ENCODE measurements around the gene REPIN1. TPM values are rescaled to one million over a fixed set of nuclear protein-coding genes. Genes with fewer than 3 reads are reported as not detected.
A peak's percentile ranks its signal among the peaks of the same experiment; 100 is the strongest.

Gene REPIN1
- total RNA-seq, 1 experiment from 2014 or later, result 106 TPM

DNA sequence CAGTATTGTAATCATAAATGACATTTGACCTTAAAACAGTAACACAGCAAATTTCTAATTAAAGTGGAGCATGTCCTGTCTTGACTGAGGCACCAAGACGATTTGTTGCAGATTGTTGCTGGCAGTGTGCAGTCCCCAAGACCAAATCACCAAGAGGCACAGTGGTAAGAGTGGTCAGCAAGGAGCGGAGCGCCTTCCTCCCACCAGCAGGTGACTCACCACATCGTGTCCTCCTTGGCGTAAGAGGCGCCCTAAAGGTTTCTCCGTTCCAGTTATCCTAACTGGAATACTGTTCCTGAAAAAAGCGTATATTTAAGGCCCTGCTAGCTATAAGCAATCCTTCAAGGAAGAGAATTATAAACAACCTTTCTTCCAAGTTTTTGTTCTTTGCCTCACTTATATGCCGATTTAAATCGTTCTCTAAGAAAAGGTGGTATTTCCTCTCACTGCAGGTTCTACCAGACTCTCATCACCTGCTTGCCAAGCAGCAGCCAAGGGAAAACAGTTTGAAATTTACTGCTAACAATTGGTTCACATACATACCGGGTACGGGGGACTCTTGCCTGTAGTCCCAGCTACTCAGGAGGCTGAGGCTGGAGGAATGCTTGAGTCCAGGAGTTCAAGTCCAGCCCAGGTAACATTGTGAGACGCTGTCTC lies 10.7 kb upstream of the REPIN1 start:
- ATAC-seq (peak; percentile 67), DNase-seq (ENCODE audit: low read depth, low spot score) (no peak)
- H3K27me3 ChIP-seq (ENCODE audit: insufficient read depth, low read length), result no peaks in the 10 kb centered on the region
- no peaks in the 10 kb centered on the region for H3K36me3 ChIP-seq (ENCODE audit: control insufficient read depth in 1 of 2, insufficient read depth in 2 of 2, low read length in 2 of 2)
- H3K9me2 ChIP-seq (ENCODE audit: insufficient read depth), result no peaks in the 10 kb centered on the region
- H2AFZ ChIP-seq (ENCODE audit: low read depth, low read length, poor library complexity, severe bottlenecking), result no peak overlapping the region
- H3K9ac ChIP-seq (ENCODE audit: low read length), result no peak overlapping the region
- intact Hi-C loops (cut with micrococcal nuclease), result no loop called here
- BruUV-seq (replicated peaks), result no TSS peak
- peaks cover 0 to 12% of the 10 kb centered on the region in 2 experiments; a peak in 2 of 4 replicates for H3K4me1 ChIP-seq (ENCODE audit: control insufficient read depth in 1 of 2, insufficient read depth in 2 of 2, low read length in 2 of 2)
- H3K4me2 ChIP-seq (ENCODE audit: low read length), result peak overlapping the region; percentile 5; the same call in 1 of the 2 replicates
- no peak overlapping the region for H3K4me3 ChIP-seq (replicated peaks in 1 of 2; ENCODE audit: low read depth in 1 of 2, low read length in 2 of 2)
- POLR2A ChIA-PET, result no interaction called here
- H3K79me2 ChIP-seq (ENCODE audit: insufficient read depth, low read length), result no peaks in the 10 kb centered on the region
- H3K27ac ChIP-seq (ENCODE audit: low read depth, low read length), result no peak overlapping the region
- no peak for TF ChIP-seq SP1 (IDR thresholded peaks at IDR 0.05; ENCODE audit: low read depth)
- TF ChIP-seq ZFX (IDR thresholded peaks at IDR 0.05), result no peak
- TF ChIP-seq ZNF274 (IDR thresholded peaks at IDR 0.05; ENCODE audit: low read depth, low read length), result no peak
- TF ChIP-seq FOSL1 (IDR thresholded peaks at IDR 0.05; ENCODE audit: low read depth), result no peak
- no peak for TF ChIP-seq TCF7L2 (IDR thresholded peaks at IDR 0.05; ENCODE audit: borderline replicate concordance, extremely low read depth, insufficient read depth, insufficient read length)
- no peaks in the 10 kb centered on the region for H3K9me3 ChIP-seq (ENCODE audit: control insufficient read depth in 1 of 2, insufficient read depth in 1 of 2, low read depth in 1 of 2, low read length in 2 of 2)
- no peaks in the 10 kb centered on the region for H4K20me1 ChIP-seq (ENCODE audit: insufficient read depth)
- CTCF ChIA-PET, result interaction anchor here (1.2 kb wide), 1 partner anchor 8 kb away, joined by 3 read pairs; no protein-coding TSS in a partner anchor
- RAD21 ChIA-PET (ENCODE audit: low non-redundant PET in 1 of 2, low total read pairs in 2 of 2, uncharacterized antibody in 2 of 2, unreplicated experiment in 2 of 2), result no interaction called here

- H3K27me3 ChIP-seq (ENCODE audit: insufficient read depth, low read length), result no peaks in the 10 kb centered on the region
- no peak overlapping the region for H3K4me3 ChIP-seq (replicated peaks in 1 of 2; ENCODE audit: low read depth in 1 of 2, low read length in 2 of 2)
- no peaks in the 10 kb centered on the region for H4K20me1 ChIP-seq (ENCODE audit: insufficient read depth)
- ChIA-PET RAD21 (ENCODE audit: low non-redundant PET in 1 of 2, low total read pairs in 2 of 2, uncharacterized antibody in 2 of 2, unreplicated experiment in 2 of 2) (no interaction called here), CTCF (no interaction called here), POLR2A (no interaction called here)
- no TSS peak for BruUV-seq (replicated peaks)
- H3K4me1 ChIP-seq (ENCODE audit: control insufficient read depth in 1 of 2, insufficient read depth in 2 of 2, low read length in 2 of 2), result peaks cover 0 to 12% of the 10 kb centered on the region in 2 experiments; a peak in 2 of 4 replicates
- H3K9me3 ChIP-seq (ENCODE audit: control insufficient read depth in 1 of 2, insufficient read depth in 1 of 2, low read depth in 1 of 2, low read length in 2 of 2), result no peaks in the 10 kb centered on the region
- H3K36me3 ChIP-seq (ENCODE audit: control insufficient read depth in 1 of 2, insufficient read depth in 2 of 2, low read length in 2 of 2), result no peaks in the 10 kb centered on the region
- no peaks in the 10 kb centered on the region for H3K79me2 ChIP-seq (ENCODE audit: insufficient read depth, low read length)
- H3K9ac ChIP-seq (ENCODE audit: low read length), result no peak overlapping the region
- no peak for ATAC-seq
- no peak overlapping the region for H2AFZ ChIP-seq (ENCODE audit: low read depth, low read length, poor library complexity, severe bottlenecking)
- intact Hi-C loops (cut with micrococcal nuclease), result no loop called here
- no peak overlapping the region for H3K27ac ChIP-seq (ENCODE audit: low read depth, low read length)
- no peak for DNase-seq (ENCODE audit: low read depth, low spot score)
- no peaks in the 10 kb centered on the region for H3K9me2 ChIP-seq (ENCODE audit: insufficient read depth)
- H3K4me2 ChIP-seq (ENCODE audit: low read length), result no peak overlapping the region
- TF ChIP-seq YY1 (IDR thresholded peaks at IDR 0.05; ENCODE audit: extremely low read depth, insufficient replicate concordance, low read depth, low read length) (no peak), ELF1 (IDR thresholded peaks at IDR 0.05; ENCODE audit: borderline replicate concordance, low read depth) (no peak), REST (IDR thresholded peaks at IDR 0.05; ENCODE audit: low read depth) (no peak), SRF (IDR thresholded peaks at IDR 0.05; ENCODE audit: low read depth) (no peak), FOSL1 (IDR thresholded peaks at IDR 0.05; ENCODE audit: low read depth) (no peak), EZH2 (IDR thresholded peaks at IDR 0.05) (no peak), JUND (IDR thresholded peaks at IDR 0.05) (no peak), CEBPB (IDR thresholded peaks at IDR 0.05; ENCODE audit: low read depth) (no peak), ZFX (IDR thresholded peaks at IDR 0.05) (no peak), TCF7L2 (IDR thresholded peaks at IDR 0.05; ENCODE audit: borderline replicate concordance, extremely low read depth, insufficient read depth, insufficient read length) (no peak), EGR1 (IDR thresholded peaks at IDR 0.05; ENCODE audit: low read depth) (no peak), ATF3 (IDR thresholded peaks at IDR 0.05) (no peak)
- TF ChIP-seq, protein P1, sequence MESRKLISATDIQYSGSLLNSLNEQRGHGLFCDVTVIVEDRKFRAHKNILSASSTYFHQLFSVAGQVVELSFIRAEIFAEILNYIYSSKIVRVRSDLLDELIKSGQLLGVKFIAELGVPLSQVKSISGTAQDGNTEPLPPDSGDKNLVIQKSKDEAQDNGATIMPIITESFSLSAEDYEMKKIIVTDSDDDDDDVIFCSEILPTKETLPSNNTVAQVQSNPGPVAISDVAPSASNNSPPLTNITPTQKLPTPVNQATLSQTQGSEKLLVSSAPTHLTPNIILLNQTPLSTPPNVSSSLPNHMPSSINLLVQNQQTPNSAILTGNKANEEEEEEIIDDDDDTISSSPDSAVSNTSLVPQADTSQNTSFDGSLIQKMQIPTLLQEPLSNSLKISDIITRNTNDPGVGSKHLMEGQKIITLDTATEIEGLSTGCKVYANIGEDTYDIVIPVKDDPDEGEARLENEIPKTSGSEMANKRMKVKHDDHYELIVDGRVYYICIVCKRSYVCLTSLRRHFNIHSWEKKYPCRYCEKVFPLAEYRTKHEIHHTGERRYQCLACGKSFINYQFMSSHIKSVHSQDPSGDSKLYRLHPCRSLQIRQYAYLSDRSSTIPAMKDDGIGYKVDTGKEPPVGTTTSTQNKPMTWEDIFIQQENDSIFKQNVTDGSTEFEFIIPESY (IDR thresholded peaks at IDR 0.05; ENCODE audit: extremely low read depth, insufficient replicate concordance, low read length), result no peak
Observed at GRCh38 chr7:150358433-150358832, 10.2 kb upstream of the REPIN1 start.
